NT2/D1 (cell line): Measurements from ENCODE around the gene TRRAP.

Experiments used
- SUZ12 ChIP-seq: IDR thresholded peaks from 2 replicates; pipeline ENCODE4 v1.6.1; 2011; ENCODE audit not compliant: insufficient read length, insufficient read depth; ENCODE audit errors: extremely low read depth
- YY1 ChIP-seq: IDR thresholded peaks from 2 replicates; pipeline ENCODE4 v1.6.1; 2011; ENCODE audit not compliant: insufficient read length, insufficient read depth
- ZNF274 ChIP-seq: IDR thresholded peaks from 2 replicates; pipeline ENCODE4 v1.6.1; 2011; ENCODE audit warnings: mild to moderate bottlenecking, low read depth, low read length

GRCh38 chr7:98911916-98912315 is 33.6 kb downstream of the TRRAP start:
- TF ChIP-seq ZNF274 (no peak), YY1 (no peak), SUZ12 (no peak)
